Measurements from ENCODE around the gene FMO5.

DNA sequence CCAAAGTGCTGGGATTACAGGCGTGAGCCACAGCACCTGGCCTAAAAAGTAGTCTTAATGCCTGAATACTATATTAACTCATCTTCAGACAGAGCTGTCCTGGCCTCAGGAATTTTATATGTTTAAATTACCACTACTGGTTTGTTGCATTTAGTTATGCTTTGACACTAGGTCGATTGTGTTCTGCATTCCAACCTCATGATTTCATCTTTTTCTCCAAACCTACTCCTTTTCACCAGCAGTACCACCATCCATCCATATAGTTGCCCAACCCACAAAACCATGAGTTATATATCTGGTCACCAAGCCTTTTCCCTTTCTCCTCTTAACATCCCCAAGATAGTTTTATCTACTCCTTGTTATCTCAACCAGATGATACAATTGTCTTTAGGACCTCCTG is 22.6 kb downstream of the FMO5 start:
- TF ChIP-seq POLR2A (IDR thresholded peaks at IDR 0.05): no peak
- TF ChIP-seq, protein P1, sequence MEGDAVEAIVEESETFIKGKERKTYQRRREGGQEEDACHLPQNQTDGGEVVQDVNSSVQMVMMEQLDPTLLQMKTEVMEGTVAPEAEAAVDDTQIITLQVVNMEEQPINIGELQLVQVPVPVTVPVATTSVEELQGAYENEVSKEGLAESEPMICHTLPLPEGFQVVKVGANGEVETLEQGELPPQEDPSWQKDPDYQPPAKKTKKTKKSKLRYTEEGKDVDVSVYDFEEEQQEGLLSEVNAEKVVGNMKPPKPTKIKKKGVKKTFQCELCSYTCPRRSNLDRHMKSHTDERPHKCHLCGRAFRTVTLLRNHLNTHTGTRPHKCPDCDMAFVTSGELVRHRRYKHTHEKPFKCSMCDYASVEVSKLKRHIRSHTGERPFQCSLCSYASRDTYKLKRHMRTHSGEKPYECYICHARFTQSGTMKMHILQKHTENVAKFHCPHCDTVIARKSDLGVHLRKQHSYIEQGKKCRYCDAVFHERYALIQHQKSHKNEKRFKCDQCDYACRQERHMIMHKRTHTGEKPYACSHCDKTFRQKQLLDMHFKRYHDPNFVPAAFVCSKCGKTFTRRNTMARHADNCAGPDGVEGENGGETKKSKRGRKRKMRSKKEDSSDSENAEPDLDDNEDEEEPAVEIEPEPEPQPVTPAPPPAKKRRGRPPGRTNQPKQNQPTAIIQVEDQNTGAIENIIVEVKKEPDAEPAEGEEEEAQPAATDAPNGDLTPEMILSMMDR (IDR thresholded peaks at IDR 0.05): no peak

Data from testis (tissue), 2 donors.